Endothelial cell of umbilical vein (primary cell): ENCODE data around the gene TNFRSF8. TPM values are rescaled to one million over a fixed set of nuclear protein-coding genes. Genes with fewer than 3 reads are reported as not detected.

Experiments
- BruUV-seq: library from RNA; stranded (reverse); fragments of 400-500 nt; replicated peaks from 2 replicates; lab custom pipeline; 2021; lab: Mats Ljungman, UMichigan
- CTCF ChIA-PET: fragments of 300-600, 350-600 bp; sonication (Branson Sonifier 250); formaldehyde crosslinking; loops from one replicate; lab custom pipeline; 2021; ENCODE audit warnings: antibody characterized with exemption, inconsistent platforms; lab: Charles Lee
- POLR2A ChIA-PET: fragments of 300-600, 350-600 bp; sonication (Branson Sonifier 250); formaldehyde crosslinking; loops from one replicate; lab custom pipeline; 2021; ENCODE audit warnings: antibody characterized with exemption, inconsistent platforms; lab: Charles Lee
- DNase-seq: peaks from one replicate; pipeline ENCODE4 v3.0.0-alpha.2; 2011; ENCODE audit warnings: low read depth, low spot score
- FAIRE-seq: peaks from 2 replicates; lab custom pipeline; 2011; peaks lifted over from hg19 to GRCh38; lab: Jason Lieb, UNC
- H2AFZ ChIP-seq: 2 replicates; pipeline ENCODE4 v1.6.0; 2012; ENCODE audit warnings: low read depth, low read length, control low read depth, inconsistent platforms
- H3K27ac ChIP-seq: 2 replicates; pipeline ENCODE4 v1.5.1; 2011; ENCODE audit warnings: low read depth, mild to moderate bottlenecking, control low read depth, low read length, moderate library complexity; ENCODE audit not compliant: insufficient read depth
- H3K27me3 ChIP-seq, 2 experiments: 2 replicates each; pipeline versions ENCODE4 v1.6.0 to v1.6.1; 2011; ENCODE audit warnings: low read length in 2 of 2, mixed read lengths in 1 of 2; ENCODE audit not compliant: control insufficient read depth in 2 of 2, insufficient read depth in 2 of 2
- H3K36me3 ChIP-seq, 2 experiments: 2 replicates in 1 of 2; 3 replicates in 1 of 2; pipeline ENCODE4 v1.5.1; 2011; ENCODE audit warnings: low read length in 2 of 2, mild to moderate bottlenecking in 1 of 2, moderate library complexity in 1 of 2; ENCODE audit not compliant: control insufficient read depth in 2 of 2, insufficient read depth in 2 of 2; ENCODE audit errors: extremely low read depth in 1 of 2
- H3K4me1 ChIP-seq: 3 replicates; pipeline ENCODE4 v1.5.1; 2011; ENCODE audit warnings: mild to moderate bottlenecking, low read length; ENCODE audit not compliant: control insufficient read depth, insufficient read depth; ENCODE audit errors: extremely low read depth
- H3K4me2 ChIP-seq: 2 replicates; pipeline ENCODE4 v1.6.1; 2011; ENCODE audit warnings: low read length, control low read depth, mixed read lengths; ENCODE audit not compliant: insufficient read depth
- H3K4me3 ChIP-seq, 3 experiments: fragments of 200-600 bp in 1 of 3; sonication (generic), shearing (Covaris generic) in 1 of 3; replicated peaks in 1 of 3; 2 replicates each; pipeline ENCODE4 v1.5.1; 2011 to 2016; ENCODE audit warnings: control low read depth in 3 of 3, low read length in 3 of 3, mild to moderate bottlenecking in 2 of 3, inconsistent platforms in 1 of 3, low read depth in 1 of 3, moderate library complexity in 1 of 3; ENCODE audit not compliant: insufficient read depth in 1 of 3
- H3K79me2 ChIP-seq: 2 replicates; pipeline ENCODE4 v1.6.0; 2012; ENCODE audit warnings: low read length, inconsistent platforms; ENCODE audit not compliant: control insufficient read depth, insufficient read depth
- H3K9ac ChIP-seq: replicated peaks from 2 replicates; pipeline ENCODE3; 2011; ENCODE audit warnings: low read length, control low read depth; ENCODE audit not compliant: insufficient read depth; ENCODE audit errors: extremely low read depth
- H3K9me1 ChIP-seq: replicated peaks from 3 replicates; pipeline ENCODE4 v1.6.0; 2011; ENCODE audit warnings: mild to moderate bottlenecking, low read length; ENCODE audit not compliant: control insufficient read depth, insufficient read depth; ENCODE audit errors: extremely low read depth
- H3K9me3 ChIP-seq: replicated peaks from 2 replicates; pipeline ENCODE4 v1.5.1; 2012; ENCODE audit warnings: low read length, inconsistent platforms; ENCODE audit not compliant: control insufficient read depth, insufficient read depth
- H4K20me1 ChIP-seq: replicated peaks from 2 replicates; pipeline ENCODE3; 2011; ENCODE audit warnings: mild to moderate bottlenecking, low read length; ENCODE audit not compliant: control insufficient read depth, insufficient read depth; ENCODE audit errors: extremely low read depth
- EZH2 ChIP-seq: IDR thresholded peaks from 2 replicates; pipeline ENCODE4 v1.6.1; 2012; ENCODE audit warnings: borderline replicate concordance, low read depth, mild to moderate bottlenecking, moderate library complexity, low read length, inconsistent platforms; ENCODE audit not compliant: severe bottlenecking
- FOS ChIP-seq: IDR thresholded peaks from 2 replicates; pipeline ENCODE4 v1.6.1; 2011; ENCODE audit warnings: mild to moderate bottlenecking, low read length, moderate library complexity, borderline replicate concordance; ENCODE audit not compliant: insufficient read depth
- GATA2 ChIP-seq: IDR thresholded peaks from 2 replicates; pipeline ENCODE4 v1.7.0; 2011; ENCODE audit warnings: low read depth, mild to moderate bottlenecking, moderate library complexity, mixed read lengths, low read length; ENCODE audit not compliant: insufficient read length, insufficient read depth
- JUN ChIP-seq: IDR thresholded peaks from 2 replicates; pipeline ENCODE4 v1.6.1; 2011; ENCODE audit warnings: borderline replicate concordance, low read depth; ENCODE audit not compliant: insufficient read length, insufficient read depth
- MYC ChIP-seq: IDR thresholded peaks from one replicate; pipeline ENCODE4 v1.6.1; 2011; ENCODE audit warnings: mild to moderate bottlenecking, low read depth, low read length
- POLR2A ChIP-seq: IDR thresholded peaks from 2 replicates; pipeline ENCODE4 v1.6.1; 2012; ENCODE audit warnings: low read depth, mild to moderate bottlenecking, control low read depth, low read length
- POLR2AphosphoS5 ChIP-seq: IDR thresholded peaks from 2 replicates; pipeline ENCODE4 v1.6.1; 2012; ENCODE audit warnings: low read depth, mild to moderate bottlenecking, control low read depth, low read length, moderate library complexity; ENCODE audit not compliant: insufficient read depth
- dilution Hi-C: fragments of 300-500 bp; cut with MboI; formaldehyde crosslinking; loops from one replicate; pipeline ENCODE4 v1.15.0; 2019; ENCODE audit warnings: low sequenced_read_pairs; ENCODE audit not compliant: extremely low pct_ligation_motif_present
- intact Hi-C: fragments of 100-400 bp; cut with micrococcal nuclease; formaldehyde crosslinking; loops from one replicate; pipeline ENCODE4 v1.10.0; 2022
- polyA plus RNA-seq, 4 experiments: library from polyadenylated mRNA; depleted of rRNA in 3 of 4; stranded (reverse) in 3 of 4; unstranded in 1 of 4; fragments of >200 nt; gene quantifications; 2 replicates each; pipeline versions ENCODE4 v1.2.1 to v1.2.3, GENCODE V29; 2011 to 2012; ENCODE audit warnings: missing spikeins in 1 of 4
- total RNA-seq: library from RNA; stranded (reverse); gene quantifications from 2 replicates; pipeline ENCODE4 v1.2.3, GENCODE V29; 2021
- TF ChIP-seq, protein P1 (sequence below): IDR thresholded peaks from 2 replicates; pipeline ENCODE4 v1.6.1; 2011; ENCODE audit not compliant: insufficient read depth, insufficient read length
- TF ChIP-seq, protein P2 (sequence below), 2 donors: IDR thresholded peaks; 1 replicate in 1 of 2; 2 replicates in 1 of 2; pipeline ENCODE4 v1.5.1; 2011; ENCODE audit warnings: low read length in 2 of 2, mild to moderate bottlenecking in 2 of 2, moderate library complexity in 2 of 2, control low read depth in 1 of 2, inconsistent platforms in 1 of 2, low read depth in 1 of 2; ENCODE audit not compliant: insufficient read depth in 1 of 2; ENCODE audit errors: extremely low read depth in 1 of 2

TNFRSF8 gene
- total and polyA plus RNA-seq, 2 donors (not counting 3 experiments of a cell fraction or from before 2014, with no cell fraction given): 0.47 TPM; not detected in 1

DNA sequence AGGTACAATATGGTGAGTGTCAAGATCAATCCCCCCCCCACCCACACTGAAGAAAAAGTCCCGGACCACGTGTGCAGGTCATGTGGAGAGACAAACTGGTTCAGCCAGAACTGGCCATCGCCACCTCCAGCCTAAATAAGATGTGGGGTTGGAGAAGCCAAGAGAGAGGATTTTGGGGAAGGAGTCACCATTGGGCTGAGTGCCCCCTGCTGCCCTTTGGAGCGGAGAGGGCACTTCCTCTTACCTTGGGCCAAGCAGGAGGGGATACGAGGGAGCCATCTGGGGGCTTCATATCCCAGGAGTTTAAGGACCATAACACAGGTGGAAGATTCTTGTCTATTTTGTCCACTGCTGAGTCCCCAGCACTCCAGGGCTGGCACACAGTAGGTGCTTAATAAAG is 101.1 kb downstream of the TNFRSF8 start:
- CTCF ChIA-PET: interaction anchor here (1.1 kb wide), 1 partner anchor 13 kb away, joined by 6 read pairs; no protein-coding TSS in a partner anchor
- FAIRE-seq (no peak), DNase-seq (no peak)
- no peaks in the 10 kb centered on the region for H4K20me1 ChIP-seq
- H3K4me2 ChIP-seq: no peak overlapping the region
- no peaks in the 10 kb centered on the region for H3K9me1 ChIP-seq
- BruUV-seq: no TSS peak
- no peak overlapping the region for H3K4me3 ChIP-seq
- intact Hi-C loops: no loop called here
- H3K27ac ChIP-seq: no peak overlapping the region
- H3K9ac ChIP-seq: no peak overlapping the region
- POLR2A ChIA-PET: no interaction called here
- no peak overlapping the region for H2AFZ ChIP-seq
- TF ChIP-seq, protein P1, sequence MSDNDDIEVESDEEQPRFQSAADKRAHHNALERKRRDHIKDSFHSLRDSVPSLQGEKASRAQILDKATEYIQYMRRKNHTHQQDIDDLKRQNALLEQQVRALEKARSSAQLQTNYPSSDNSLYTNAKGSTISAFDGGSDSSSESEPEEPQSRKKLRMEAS: no peak
- TF ChIP-seq EZH2 (no peak), POLR2A (no peak)
- TF ChIP-seq, protein P2, sequence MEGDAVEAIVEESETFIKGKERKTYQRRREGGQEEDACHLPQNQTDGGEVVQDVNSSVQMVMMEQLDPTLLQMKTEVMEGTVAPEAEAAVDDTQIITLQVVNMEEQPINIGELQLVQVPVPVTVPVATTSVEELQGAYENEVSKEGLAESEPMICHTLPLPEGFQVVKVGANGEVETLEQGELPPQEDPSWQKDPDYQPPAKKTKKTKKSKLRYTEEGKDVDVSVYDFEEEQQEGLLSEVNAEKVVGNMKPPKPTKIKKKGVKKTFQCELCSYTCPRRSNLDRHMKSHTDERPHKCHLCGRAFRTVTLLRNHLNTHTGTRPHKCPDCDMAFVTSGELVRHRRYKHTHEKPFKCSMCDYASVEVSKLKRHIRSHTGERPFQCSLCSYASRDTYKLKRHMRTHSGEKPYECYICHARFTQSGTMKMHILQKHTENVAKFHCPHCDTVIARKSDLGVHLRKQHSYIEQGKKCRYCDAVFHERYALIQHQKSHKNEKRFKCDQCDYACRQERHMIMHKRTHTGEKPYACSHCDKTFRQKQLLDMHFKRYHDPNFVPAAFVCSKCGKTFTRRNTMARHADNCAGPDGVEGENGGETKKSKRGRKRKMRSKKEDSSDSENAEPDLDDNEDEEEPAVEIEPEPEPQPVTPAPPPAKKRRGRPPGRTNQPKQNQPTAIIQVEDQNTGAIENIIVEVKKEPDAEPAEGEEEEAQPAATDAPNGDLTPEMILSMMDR (IDR thresholded peaks at IDR 0.05; ENCODE audit: extremely low read depth in 1 of 2, insufficient read depth in 1 of 2, low read depth in 1 of 2, low read length in 2 of 2): no peak
- H3K9me3 ChIP-seq: no peaks in the 10 kb centered on the region
- peaks cover 17% of the 10 kb centered on the region for H3K79me2 ChIP-seq
- H3K36me3 ChIP-seq: no peaks in the 10 kb centered on the region
- no peaks in the 10 kb centered on the region for H3K27me3 ChIP-seq
- peaks cover 36% of the 10 kb centered on the region for H3K4me1 ChIP-seq
- dilution Hi-C loops: no loop called here

DNA sequence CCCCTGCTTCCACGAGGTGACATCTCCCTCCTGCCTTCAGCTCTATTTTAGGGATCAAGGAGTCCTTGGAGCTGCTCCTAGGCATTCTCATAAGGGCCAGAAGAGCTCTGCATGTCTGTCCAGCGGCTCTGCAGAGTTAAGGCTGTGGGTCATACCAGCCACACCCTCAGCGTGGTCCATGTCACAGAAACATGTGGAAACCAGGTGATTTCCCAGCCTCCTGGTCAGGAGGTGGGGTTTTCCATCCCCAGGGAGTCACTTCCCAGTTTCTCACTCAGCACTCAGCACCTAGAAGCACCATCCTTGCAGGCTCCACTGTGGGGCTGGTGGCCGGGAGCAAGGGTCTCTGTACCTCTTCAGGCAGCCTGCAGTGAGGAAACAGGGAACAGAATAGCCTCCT is 102.2 kb downstream of the TNFRSF8 start:
- FAIRE-seq: no peak
- Histone ChIP-seq H2AFZ (no peak overlapping the region), H3K9ac (no peak overlapping the region), H3K9me3 (no peaks in the 10 kb centered on the region), H3K4me3 (no peak overlapping the region), H3K27ac (no peak overlapping the region), H3K4me2 (no peak overlapping the region), H3K9me1 (no peaks in the 10 kb centered on the region), H4K20me1 (no peaks in the 10 kb centered on the region), H3K4me1 (peaks cover 36% of the 10 kb centered on the region), H3K27me3 (no peaks in the 10 kb centered on the region), H3K36me3 (peaks cover 0 to 3% of the 10 kb centered on the region in 2 experiments), H3K79me2 (peaks cover 22% of the 10 kb centered on the region)
- ChIA-PET CTCF (interaction anchor here (1.1 to 5.5 kb wide), 4 partner anchors 10 to 40 kb away, joined by 3 to 48 read pairs (median 6); no protein-coding TSS in a partner anchor), POLR2A (no interaction called here)
- TF ChIP-seq POLR2A (no peak), GATA2 (no peak), EZH2 (no peak), JUN (no peak), FOS (no peak), POLR2AphosphoS5 (no peak), MYC (no peak)
- TF ChIP-seq, protein P2 (IDR thresholded peaks at IDR 0.05; ENCODE audit: extremely low read depth in 1 of 2, insufficient read depth in 1 of 2, low read depth in 1 of 2, low read length in 2 of 2): no peak
- TF ChIP-seq, protein P1: no peak
- no TSS peak for BruUV-seq
- dilution Hi-C loops (no loop called here), intact Hi-C loops (no loop called here)
- DNase-seq: no peak
